Right atrium auricular region (tissue), 2 donors: ENCODE data around the gene ZCCHC7. TPM values are rescaled to one million over a fixed set of nuclear protein-coding genes. Genes with fewer than 3 reads are reported as not detected.

Source experiments
- DNase-seq: peaks from one replicate; pipeline ENCODE4 v3.0.0-alpha.2; 2019; ENCODE audit warnings: low spot score
- H3K27ac ChIP-seq, 2 donors: fragments of 200-600 bp; sonication (generic); 1 replicate in 1 of 2; 2 replicates in 1 of 2; pipeline ENCODE4 v1.5.1; 2016 to 2019
- H3K27me3 ChIP-seq, 2 donors: fragments of 200-600 bp; sonication (generic); one replicate each; pipeline versions ENCODE4 v1.5.1 to v1.6.0; 2017 to 2019
- H3K36me3 ChIP-seq: fragments of 200-600 bp; sonication (generic); one replicate; pipeline ENCODE4 v1.5.1; 2016
- H3K4me1 ChIP-seq, 2 donors: fragments of 200-600 bp; sonication (generic); one replicate each; pipeline versions ENCODE4 v1.5.1 to v1.6.0; 2017 to 2019
- H3K4me3 ChIP-seq, 2 donors: fragments of 200-600 bp; sonication (generic); 1 replicate in 1 of 2; 2 replicates in 1 of 2; pipeline ENCODE4 v1.5.1; 2017 to 2019; ENCODE audit warnings: mild to moderate bottlenecking in 1 of 2, moderate library complexity in 1 of 2
- H3K9me3 ChIP-seq, 2 donors: fragments of 200-600 bp; sonication (generic); one replicate each; pipeline ENCODE4 v1.5.1; 2019
- total RNA-seq, 2 donors: library from RNA; depleted of rRNA; stranded (reverse); fragments of >200 nt; gene quantifications; one replicate each; pipeline ENCODE4 v1.1.0, GENCODE V29; 2016
- TF ChIP-seq, protein P1 (sequence below), 2 donors: fragments of 200-600 bp; sonication (generic); IDR thresholded peaks; one replicate each; pipeline ENCODE4 v1.5.1; 2019; ENCODE audit warnings: antibody characterized with exemption in 2 of 2

Gene ZCCHC7
- total RNA-seq, 2 donors from 2014 or later, result 8.1 to 8.6 TPM

DNA sequence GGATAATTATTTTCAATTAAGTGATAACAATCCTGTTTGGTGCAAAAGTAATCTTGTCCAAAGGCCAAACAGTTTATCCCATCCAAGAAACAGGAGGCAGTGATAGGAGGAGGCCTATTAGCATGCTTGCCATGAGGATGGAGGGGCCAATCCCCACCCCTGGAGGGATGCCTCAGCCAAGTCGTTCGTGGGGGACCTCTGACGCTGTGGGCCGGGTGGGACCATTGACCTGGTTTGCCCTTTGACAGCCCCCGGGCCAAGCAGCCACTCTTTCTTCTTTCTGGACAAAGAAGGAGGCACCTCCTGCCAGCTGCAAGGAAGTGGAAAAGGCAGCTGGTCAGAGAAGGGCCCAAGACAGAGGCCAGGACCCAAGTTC is 262.6 kb downstream of the ZCCHC7 start:
- Histone ChIP-seq H3K4me1 (no peaks in the 10 kb centered on the region), H3K36me3 (no peaks in the 10 kb centered on the region), H3K9me3 (no peaks in the 10 kb centered on the region), H3K4me3 (no peak overlapping the region), H3K27ac (no peak overlapping the region), H3K27me3 (no peaks in the 10 kb centered on the region)
- no peak for DNase-seq
- TF ChIP-seq, protein P1, sequence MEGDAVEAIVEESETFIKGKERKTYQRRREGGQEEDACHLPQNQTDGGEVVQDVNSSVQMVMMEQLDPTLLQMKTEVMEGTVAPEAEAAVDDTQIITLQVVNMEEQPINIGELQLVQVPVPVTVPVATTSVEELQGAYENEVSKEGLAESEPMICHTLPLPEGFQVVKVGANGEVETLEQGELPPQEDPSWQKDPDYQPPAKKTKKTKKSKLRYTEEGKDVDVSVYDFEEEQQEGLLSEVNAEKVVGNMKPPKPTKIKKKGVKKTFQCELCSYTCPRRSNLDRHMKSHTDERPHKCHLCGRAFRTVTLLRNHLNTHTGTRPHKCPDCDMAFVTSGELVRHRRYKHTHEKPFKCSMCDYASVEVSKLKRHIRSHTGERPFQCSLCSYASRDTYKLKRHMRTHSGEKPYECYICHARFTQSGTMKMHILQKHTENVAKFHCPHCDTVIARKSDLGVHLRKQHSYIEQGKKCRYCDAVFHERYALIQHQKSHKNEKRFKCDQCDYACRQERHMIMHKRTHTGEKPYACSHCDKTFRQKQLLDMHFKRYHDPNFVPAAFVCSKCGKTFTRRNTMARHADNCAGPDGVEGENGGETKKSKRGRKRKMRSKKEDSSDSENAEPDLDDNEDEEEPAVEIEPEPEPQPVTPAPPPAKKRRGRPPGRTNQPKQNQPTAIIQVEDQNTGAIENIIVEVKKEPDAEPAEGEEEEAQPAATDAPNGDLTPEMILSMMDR (IDR thresholded peaks at IDR 0.05), result no peak

DNA sequence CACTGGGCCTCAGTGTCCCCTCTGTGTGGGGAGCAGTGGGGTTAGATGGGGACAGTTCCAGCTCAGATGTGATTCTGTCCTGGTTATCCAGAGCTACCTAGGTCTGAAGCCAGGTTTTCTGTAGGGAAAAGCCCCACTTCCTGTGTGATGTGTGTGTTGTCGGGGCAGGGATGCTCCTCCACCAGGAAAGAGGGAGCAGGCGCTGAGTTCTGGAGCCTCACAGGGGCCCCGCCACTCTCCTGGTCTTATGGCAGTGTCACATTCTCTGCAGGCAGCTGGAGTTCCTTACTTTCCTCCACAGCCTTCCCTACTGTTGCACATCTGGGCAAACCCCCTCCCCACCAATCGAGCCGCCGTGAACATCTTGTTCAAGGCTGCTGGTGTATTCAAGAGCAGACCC is 263.0 kb downstream of the ZCCHC7 start:
- no peaks in the 10 kb centered on the region for H3K36me3 ChIP-seq
- TF ChIP-seq, protein P1 (IDR thresholded peaks at IDR 0.05), result no peak
- DNase-seq, result no peak
- H3K4me3 ChIP-seq, result no peak overlapping the region
- H3K4me1 ChIP-seq, result no peaks in the 10 kb centered on the region
- no peaks in the 10 kb centered on the region for H3K27me3 ChIP-seq
- no peak overlapping the region for H3K27ac ChIP-seq
- H3K9me3 ChIP-seq, result no peaks in the 10 kb centered on the region

DNA sequence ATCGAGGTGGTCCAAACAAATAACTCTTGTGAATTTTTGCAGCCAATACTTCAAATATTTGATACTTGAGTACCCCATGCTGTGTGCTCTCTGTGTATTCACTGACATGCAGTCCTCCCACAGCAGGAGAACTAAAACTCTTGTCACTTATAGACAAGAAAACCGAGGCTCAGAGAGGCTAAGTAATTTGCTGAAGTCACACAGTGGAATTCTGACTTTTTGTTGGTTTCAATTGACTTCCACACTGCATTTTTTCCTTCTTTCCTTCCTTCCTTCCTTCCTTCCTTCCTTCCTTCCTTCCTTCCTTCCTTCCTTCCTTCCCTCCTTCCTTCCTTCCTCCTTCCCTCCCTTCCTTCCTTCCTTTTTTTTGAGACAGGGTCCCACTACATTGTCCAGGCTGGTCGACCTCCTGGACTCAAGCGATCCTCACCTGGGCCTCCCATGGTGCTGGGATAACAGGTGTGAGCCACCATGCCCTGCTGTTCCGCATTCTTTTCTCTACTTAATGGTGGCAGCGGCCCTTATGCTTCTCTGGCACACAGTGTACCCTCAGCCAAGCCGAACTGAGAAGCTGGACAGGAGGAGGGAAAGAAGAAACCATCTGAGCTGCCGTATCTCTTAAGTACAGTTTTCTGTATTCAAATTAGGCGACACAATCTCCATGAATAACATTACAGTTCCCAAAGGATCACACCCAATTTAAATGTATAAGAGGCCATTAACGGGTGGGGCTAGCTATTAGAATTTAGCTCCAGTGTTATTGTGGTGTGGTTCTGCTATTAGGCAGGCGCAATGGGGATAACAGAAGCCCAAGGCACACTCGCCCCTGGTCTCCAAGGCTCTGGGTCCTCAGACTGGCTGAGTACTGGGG is 263.7 kb downstream of the ZCCHC7 start:
- DNase-seq, result no peak
- Histone ChIP-seq H3K27me3 (no peaks in the 10 kb centered on the region), H3K4me1 (no peaks in the 10 kb centered on the region), H3K9me3 (no peaks in the 10 kb centered on the region), H3K36me3 (no peaks in the 10 kb centered on the region), H3K27ac (no peak overlapping the region), H3K4me3 (no peak overlapping the region)
- TF ChIP-seq, protein P1 (IDR thresholded peaks at IDR 0.05), result no peak

DNA sequence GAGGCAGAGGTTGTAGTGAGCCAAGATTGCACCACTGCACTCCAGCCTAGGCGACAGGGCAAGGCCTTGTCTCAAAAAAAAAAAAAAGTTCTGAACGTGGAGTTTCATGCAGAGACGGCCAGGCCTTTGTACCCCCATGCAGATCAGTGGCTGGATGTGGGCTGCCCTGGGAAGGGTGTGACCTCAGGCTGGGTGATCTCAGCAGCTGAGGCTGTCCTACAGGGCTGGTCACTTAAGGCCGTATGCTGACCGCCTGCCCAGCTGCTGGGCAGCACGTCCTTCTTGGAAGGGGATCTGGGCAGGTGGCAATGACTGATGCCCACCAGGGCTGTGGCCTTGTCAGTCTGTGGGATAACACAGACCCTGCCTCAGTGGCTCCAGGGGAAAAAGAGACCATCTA is 264.9 kb downstream of the ZCCHC7 start:
- H3K9me3 ChIP-seq, result no peaks in the 10 kb centered on the region
- no peaks in the 10 kb centered on the region for H3K4me1 ChIP-seq
- H3K27me3 ChIP-seq, result no peaks in the 10 kb centered on the region
- no peak for DNase-seq
- TF ChIP-seq, protein P1 (IDR thresholded peaks at IDR 0.05), result no peak
- H3K36me3 ChIP-seq, result no peaks in the 10 kb centered on the region
- no peak overlapping the region for H3K27ac ChIP-seq
- H3K4me3 ChIP-seq, result no peak overlapping the region

DNA sequence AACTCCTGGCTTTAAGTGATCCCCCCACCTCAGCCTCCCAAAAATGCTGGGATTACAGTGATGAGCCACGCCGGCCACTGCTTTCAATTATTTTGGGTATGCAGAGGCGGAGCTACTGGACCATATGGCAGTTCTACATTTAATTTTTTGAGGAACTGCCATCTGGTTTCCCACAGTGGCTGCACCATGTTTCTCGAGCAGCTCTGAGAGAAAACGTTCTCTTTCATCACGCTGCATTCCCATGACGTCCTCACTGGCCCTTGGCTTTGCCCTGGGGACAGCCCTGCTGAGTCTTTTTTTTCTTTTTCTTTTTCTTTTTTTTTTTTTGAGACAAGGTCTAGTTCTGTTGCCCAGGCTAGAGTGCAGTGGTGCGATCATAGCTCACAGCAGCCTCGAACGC is 266.6 kb downstream of the ZCCHC7 start:
- DNase-seq, result no peak
- Histone ChIP-seq H3K27ac (no peak overlapping the region), H3K36me3 (no peaks in the 10 kb centered on the region), H3K4me1 (no peaks in the 10 kb centered on the region), H3K4me3 (no peak overlapping the region), H3K9me3 (no peaks in the 10 kb centered on the region), H3K27me3 (no peaks in the 10 kb centered on the region)
- TF ChIP-seq, protein P1 (IDR thresholded peaks at IDR 0.05), result no peak

DNA sequence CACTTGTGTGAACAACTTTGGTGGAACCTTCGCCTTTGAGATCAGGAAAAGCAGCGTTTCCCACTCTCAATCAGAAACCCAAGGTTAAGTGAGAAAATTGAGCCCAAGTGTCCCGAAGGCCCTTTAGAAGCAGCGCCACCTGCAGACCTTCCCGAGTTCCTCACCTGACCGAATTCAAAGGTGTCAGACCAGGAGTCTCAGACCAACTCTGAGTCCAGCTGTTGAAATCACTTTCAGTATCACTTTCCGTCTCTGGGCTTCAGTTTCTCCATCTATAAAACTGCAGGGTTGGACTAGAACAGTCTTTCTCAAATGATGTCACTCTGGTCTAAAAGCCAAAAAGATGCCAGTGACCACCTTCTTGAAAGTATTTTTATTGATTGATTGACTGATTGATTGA is 270.4 kb downstream of the ZCCHC7 start:
- Histone ChIP-seq H3K27me3 (no peaks in the 10 kb centered on the region), H3K27ac (no peak overlapping the region), H3K9me3 (no peaks in the 10 kb centered on the region), H3K36me3 (no peaks in the 10 kb centered on the region), H3K4me3 (no peak overlapping the region), H3K4me1 (no peaks in the 10 kb centered on the region)
- TF ChIP-seq, protein P1 (IDR thresholded peaks at IDR 0.05), result no peak
- no peak for DNase-seq
